NCI-H1417 (cell line): ENCODE results near the gene IQCM.

Source experiments
- DNase-seq, 3 experiments: peaks; one replicate each; lab custom pipeline; 2025; lab: John Stamatoyannopoulos, UW

IQCM gene

DNA sequence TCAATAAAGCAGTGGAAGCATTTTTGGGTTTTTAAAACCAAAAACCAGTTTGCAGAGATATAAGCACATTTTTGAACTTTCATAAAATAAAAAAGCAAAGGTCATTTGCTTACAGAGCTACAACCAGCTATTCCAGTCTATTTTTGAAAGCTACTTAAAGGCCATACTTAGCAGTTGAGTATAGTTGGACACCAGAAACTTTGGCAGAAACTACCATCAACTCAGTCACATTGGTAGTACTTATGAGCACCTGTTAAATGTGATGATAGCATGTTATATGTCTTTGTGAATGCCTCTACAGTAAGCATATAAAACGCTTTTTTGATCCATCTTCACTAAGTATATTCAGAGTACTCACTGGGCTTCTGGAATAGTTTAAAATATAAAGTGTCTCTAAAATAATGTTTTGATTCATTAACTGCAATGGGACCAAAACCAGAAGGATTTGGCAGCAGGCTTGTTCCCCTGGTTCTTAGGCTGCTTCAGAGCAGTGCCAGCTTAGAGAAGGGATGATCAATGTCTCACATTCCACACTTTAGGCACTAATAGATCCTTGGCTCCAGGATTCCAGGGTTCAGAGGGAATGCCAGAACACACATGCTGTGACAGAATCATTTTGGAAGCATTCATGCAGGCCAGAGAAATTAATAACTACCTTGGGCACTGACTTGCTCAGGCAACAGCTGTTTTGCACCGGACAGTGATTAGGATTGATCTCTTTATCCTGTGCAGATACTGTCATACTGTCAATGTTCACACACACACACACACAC lies 103.9 kb downstream of the IQCM start:
- DNase-seq = no peak

DNA sequence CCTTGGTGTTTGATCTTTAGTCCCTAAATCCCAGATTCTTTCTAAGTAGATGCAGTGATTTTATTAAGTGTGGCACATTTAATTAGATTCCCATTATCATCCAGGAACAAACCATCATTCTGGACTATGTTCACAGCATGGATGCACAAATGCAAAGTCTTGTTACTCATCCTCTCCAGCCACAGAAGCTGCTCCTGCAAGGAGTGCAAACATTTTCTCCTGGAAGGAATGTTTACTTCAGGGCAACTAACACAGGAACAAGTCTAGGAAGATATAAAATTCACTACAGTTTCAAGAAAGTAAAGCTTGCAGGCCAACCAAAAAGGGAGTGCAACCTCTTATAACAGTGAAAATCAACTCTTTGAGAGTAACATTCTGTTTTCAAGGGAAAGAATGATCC lies 106.0 kb downstream of the IQCM start:
- DNase-seq = no peak

DNA sequence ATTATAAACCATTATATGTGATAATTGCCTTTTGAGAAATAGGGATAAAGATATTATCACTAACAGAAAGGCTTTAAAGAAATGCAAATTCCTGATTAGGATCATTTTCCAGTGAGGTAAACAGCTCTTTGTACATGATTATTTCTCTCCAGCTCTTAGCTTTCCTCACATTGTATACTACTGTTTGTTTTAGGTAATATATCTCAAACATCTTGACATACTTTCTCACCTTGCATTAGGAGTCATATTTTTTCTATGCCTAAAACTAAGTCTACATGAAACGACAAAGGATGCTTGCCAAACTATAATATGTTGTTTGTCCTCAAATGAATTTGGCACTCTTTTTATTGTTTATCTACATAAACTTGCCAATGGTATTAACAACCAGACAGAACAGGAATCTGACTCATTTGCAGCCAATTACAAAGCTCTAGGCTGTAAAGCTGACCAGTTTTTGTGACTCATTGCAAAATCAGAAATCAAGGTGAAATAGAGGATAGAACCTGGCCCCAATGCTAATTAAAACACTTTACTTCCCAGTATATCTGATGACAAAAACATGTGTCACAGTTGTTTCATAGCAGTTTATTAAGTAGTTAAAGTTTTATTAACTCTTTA lies 107.0 kb downstream of the IQCM start:
- DNase-seq = peak in 1 of 3 experiments; percentile 13

DNA sequence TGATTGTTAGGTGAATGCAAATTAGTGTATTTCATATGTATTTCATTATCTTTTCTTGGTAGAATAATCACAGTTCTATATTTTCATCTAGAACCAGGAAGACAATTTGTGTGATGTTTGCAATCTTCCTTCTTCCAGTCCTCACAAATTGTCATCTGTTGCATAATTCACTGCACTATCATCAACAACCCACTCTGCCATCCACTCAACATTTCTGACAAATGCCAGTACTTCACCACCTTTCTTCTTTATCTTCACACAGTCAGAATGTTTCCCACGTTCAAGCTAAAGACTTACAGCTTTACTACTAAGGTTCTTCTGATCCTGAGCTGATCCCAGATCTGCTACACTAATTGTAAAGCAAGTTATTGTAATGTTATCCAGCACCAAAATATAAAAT lies 107.8 kb downstream of the IQCM start:
- DNase-seq = no peak

DNA sequence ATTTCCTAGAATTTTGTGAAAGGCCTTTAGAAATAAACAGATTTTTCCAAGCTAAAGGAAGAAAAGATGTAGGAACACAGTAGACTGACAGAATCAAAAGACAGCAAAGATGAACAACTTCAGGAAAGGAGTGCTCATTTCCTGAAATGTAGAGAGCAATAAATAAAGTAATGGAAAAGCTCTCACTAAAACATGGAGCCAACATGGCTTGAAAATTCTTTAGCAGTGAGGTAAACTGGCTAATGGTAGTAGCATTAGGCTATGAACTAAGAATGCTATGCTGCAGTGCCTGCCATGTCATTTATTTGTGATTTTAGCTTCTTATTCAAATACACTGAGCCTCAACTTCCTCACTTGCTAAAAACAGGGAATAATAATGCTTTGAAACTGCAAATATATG lies 108.7 kb downstream of the IQCM start:
- DNase-seq = no peak

DNA sequence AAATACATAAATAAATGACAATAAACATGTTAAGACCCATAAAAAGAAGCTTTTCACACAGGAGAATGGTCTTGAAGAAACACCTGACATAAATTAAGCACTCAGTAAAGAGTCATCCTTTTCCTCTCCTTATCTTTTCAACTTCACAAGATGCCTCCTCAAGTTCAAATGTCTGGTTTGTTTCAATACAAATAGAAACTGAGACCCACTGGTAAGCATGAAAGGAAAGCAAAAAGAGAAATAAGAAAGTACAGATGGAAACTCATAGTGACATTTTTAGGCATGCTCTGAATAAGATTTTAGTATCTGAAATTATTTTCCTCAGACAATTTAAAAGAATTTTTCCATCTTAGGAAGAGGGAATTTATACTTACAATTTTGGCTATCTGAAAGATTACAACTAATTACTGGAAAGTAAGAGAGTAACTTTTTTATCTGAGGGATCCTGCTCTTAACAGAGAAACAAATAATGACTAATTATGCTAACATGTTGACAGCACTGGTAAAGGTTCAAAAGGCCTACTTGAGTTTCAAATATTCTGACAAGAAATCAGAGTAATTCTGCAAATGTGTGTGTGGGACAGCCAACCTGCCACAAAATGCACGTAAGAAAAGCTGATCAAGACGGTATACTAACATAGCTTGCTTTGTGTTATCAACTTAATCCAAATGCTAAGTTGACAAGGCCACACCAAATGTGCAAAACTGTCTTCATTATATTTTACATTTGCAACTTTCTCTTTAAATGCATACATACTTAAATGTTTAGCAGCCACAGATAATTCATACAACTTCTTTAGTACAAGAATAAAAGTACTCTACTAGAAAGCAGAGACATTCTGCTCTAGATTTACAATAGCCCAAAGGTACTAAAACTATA lies 113.0 kb downstream of the IQCM start:
- no peak for DNase-seq

DNA sequence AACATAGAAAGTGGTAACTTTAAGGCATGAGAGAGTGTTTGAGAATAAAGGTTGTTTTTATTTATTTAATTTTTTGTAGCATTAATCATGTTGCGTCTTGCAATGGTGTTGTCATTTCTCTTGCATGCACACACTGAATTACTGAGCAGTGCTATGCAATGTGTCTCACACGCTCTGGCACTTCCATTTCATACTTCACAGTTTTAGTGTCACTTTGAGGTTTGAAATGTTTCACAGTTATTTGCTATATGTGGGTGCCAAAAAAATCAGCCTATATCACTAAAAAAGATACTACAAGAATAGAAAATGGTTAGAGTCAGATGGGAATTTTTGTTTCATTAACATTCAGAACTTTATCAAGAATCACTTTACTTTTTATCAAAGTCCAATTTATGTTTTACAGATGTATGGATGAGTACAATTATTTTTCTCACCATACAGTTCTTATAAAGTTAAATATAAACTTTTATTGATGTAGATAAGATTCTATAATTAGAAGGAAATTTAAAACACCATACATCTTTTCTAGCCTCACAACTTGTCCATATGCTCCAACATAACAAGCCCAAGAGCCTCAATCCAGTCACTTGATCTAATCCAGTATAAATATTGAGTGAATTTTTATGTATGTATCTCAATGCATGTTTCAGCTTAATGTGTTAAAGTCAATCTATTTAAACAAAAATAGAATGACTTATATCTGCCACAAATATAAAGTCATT lies 114.0 kb downstream of the IQCM start:
- DNase-seq = no peak

DNA sequence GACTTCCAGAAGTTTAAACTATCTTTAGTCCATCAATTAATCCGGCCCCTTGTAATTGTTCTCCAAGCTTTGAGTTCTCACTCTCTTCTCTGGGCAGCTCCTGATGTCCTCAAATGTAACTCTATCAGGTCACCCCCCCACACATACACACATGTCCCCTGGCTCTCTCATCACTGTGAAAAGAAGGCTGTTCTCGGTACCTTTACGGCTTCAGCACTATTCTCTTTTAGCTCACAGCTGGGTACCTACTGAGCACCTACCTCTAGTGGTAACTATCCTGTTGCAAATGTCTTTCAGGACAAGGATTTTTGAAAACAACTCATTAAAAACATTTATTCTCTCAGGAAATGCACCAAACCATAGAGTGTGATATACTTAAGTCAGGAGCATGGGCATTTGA lies 115.4 kb downstream of the IQCM start:
- no peak for DNase-seq

DNA sequence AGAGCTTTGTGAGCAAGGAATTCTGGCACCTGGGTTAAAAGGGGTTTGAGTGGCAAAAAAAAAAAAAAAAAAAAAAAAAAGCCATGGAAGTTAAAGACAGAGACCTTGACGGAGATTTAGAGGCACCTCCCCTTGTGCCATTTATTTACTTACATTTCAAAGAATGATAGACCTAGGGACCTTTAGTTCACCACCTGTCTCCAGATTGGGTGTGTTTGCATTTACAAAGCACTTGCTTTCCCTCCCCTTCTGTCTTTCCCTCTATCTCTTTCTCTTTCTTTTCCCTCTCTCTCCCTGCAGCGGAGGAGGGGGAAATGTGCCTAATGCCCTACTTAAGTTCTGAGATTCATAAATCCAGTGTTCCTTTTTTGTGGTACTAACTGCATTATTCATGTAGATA lies 116.0 kb downstream of the IQCM start:
- no peak for DNase-seq

DNA sequence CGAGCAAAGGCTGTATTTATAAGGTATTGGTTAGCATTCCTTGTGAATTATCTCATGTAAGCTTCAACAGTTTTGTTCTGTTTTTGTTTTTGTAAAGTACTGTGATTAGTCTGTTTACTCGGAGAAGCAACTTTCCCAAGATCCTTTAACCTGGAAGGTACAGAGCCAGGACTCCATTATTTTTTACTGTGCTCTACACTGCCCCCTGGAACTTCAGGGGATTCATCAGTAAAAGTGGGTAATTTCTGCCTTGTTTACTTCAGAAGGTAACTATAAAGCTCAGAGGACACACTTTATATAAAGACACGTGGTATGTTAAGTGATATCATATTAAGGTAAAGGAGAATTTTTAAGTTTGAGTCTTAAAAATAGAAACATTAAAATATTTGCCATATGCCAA lies 124.9 kb downstream of the IQCM start:
- DNase-seq = no peak

DNA sequence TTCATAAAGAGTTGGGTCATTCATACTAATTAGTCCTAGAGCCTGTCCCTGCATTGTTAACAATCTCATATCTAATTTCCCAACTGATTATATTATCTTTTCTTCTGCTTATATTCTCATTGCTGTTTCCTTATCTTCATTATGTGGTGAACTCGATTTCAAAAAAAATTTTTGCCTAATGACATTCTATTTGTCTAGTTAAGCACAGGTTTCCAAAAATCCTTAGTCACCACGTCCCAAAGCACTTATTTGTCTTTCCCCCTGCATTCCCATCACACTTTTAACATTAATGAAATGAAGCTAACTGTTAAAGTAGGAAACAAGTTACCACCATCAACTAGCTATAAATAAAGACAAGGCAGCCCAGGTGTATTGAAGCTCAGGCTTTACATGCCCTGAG lies 131.1 kb downstream of the IQCM start:
- no peak for DNase-seq

DNA sequence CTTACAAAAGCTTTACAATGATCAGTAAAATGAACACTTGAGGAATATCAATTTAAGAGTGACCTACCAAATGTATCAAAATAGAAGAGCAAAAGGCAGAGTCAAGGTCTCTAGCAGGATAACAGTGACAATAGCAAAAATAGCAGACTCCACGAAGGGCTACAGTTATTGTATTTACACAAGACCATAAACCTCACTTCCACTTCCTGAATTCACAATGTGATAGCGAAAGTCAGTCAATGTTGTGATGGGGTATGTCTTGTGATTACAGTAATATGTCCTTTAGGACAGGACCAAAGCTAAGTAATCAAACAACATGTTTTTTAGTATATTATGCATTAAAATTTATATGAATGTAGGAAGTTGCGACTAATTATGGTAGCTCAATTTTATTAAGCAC lies 139.6 kb downstream of the IQCM start:
- no peak for DNase-seq

DNA sequence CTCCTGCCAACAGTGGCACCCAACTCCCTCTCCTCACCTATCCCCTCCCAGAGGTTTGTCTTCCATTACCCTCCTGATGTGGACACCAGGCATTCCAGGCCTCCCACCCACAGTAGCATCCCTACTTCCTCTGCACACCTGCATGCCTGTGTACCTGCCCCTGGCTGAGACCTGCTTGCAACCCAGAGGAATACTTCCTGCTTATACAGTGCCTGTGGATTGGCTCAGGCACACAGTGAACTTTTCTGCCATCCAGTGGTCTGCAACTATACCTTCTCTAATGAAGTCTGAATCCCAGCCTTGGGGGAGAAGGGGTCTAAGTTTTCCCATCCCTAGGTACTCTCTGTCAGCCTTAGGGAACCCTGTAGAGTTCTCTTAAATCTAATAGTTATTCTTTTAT lies 169.9 kb downstream of the IQCM start:
- no peak for DNase-seq

DNA sequence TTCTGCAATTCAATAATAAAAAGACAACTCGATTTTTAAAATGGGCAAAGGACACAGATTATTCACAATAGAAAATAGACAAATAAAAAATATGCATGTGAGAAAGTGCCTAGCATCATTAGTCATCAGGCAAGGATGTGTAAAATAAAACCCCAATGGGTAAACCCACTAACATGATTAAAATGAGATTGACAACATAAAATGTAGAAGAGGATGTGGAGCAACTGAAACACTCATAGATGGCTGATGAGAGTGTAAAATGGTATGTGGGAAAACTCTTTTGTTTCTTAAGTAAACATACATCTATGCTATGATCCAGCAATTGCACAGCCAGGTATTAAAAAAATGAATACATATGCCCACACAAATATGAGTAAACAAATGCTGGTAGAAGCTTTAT lies 177.6 kb downstream of the IQCM start:
- no peak for DNase-seq

DNA sequence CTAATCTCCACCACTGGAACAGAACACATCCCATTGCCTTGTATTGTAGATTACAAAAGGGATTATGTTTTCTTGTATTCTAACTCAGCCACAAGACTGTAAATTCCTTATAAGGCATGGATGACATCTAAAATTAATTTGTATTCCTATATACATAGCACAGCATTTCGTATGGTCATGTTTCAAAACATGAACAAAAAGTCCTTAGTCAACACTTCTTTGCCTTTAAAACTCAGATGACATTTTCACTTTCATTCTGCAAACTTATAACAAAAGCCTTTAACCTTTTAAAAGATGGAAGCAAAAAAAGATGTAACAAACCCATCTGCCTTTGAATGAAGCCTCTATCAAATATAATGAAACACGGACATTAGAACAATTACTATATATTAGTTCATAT lies 181.3 kb downstream of the IQCM start:
- DNase-seq = no peak

DNA sequence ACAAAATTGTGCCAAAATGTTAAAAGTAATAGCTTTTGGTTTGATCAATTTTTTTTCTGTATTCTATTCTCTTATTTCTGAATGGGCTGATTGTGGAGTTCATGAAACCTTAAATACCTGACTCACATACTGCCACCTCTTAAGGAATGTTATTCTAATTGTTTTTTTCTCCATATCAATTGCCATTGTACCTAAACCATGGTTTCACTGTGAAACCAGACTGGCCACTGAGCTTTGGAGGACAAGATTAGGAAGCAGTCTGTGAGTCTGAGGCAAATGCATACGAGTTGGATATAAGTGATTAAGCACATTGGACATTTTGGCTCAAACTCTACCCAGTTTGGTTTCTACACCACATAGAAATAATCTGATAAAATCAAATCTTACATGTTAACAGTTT lies 184.0 kb downstream of the IQCM start:
- no peak for DNase-seq

DNA sequence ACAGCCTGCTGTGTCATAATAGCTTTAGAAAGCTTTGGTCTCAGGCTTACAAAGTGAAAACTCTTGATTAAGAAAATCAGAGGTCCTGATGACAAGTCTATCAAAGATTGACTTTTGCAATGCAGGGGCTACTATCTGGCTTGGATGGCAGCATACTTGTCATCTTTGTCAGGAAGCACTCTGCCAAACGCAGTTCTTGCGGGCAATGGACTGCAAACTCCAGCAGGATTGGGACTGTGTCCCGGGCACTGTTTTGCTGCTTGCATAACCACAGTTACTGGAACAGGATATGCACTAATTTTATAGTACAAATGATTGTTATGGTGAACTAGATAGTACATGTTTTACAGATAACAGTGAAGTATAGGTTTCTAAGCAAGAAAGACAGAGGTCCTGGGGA lies 185.6 kb downstream of the IQCM start:
- no peak for DNase-seq

DNA sequence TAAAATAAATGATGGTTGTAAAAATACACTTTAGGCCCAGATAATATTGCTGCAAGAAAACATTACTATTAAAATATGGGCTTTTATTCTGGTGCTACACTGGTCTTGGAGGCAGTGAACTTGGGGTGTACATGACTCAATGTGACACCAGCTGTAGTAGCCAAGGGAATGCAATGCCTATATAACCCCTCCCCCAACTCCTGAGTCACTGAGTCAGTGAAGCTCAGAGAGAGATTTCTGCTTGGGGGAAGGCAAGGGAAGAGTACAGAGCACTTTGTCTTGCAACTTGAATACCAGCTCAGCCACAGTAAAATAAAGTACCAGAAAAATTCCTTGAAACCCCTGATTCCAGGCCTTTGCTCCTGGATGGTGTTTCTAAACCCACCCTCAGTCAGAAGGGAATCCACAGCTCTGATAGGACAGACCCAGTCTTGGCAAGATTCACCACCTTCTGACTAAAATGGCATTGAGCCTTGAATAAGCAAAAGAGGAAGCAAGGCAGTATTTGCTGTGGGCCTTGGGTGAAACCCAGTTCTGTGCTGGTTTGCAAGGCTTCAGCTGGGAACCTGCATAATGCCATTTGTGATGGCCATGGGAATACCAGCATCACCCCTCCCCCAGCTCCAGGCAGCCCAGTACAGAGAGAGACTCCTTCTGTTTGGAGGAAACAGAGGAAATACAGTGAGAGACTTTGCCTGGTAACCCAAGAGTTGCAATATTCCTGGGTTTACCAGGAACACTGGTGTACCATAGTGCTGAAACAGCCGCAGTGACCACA lies 209.9 kb downstream of the IQCM start:
- no peak for DNase-seq

DNA sequence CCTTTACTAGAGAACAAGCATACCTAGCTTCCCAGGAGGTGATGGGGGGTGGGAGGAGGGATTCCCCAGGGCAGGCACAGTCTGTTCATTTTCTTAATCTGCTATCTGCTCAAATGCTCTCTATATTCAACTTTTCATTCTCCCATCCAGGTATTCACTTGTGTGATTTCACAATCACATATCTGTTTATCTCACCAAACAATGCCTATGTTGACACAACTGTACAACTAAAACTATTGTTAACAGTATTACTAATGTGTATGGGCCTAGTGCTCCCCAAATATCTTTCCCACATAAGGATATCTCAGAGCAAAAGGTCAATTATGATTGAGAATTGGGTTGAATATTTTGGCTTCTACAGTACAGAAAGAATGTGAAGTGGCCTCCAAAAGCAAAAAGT lies 210.8 kb downstream of the IQCM start:
- DNase-seq = no peak

DNA sequence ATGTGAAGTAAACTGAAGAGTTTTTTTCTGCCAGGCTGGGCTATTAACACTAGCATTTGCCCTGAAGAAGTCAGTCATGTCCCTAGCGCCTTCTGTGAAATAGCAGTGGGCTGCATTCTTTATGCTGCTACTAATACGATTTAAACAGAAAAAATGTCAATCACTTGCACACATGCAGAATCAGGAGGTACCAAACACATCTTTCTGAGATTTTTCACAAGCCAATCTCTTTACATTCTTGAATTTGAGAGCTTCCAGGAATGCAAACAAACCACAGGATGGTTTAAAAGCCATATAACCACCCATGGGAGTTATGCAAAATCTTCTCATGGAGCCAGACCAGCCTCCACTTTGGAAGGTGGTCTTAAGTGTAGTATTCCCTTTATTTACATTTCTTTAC lies 220.1 kb downstream of the IQCM start:
- DNase-seq = no peak

DNA sequence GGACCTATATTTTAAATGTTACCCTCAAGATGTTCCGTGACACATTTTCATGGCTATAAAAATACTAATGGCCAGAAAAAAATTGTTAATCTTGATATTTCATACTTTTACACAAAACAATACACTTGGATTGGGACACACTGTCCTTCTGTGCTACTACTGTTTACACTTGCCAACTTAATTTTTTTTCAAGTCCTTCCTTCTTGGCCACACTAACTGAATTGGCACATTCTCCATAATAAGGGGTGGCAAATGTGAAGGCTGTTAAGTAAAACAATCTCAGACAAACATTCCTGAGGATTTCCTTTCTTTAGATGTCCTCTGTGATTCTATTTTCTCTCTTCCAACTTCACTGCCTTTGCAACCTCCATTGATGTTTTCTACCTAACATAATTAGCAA lies 225.8 kb downstream of the IQCM start:
- DNase-seq = no peak

DNA sequence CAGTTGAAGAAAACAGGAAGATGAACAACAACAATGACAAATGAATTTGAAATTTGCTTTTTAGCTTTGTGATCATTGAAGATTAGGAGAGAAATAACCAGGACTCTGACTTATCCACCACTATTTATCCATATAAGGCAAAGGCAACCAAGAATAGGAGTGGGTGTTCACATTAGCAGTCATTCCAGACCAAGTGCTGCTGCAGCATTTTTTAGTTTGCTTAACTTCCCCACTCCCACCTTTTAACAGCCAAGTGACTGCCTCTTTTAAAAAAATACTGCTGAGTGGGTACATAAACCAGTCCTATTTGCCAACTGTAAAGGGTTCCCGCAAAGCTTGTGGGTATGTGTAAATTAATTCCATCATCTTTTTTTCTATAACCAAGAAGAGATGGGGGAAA lies 230.9 kb downstream of the IQCM start:
- DNase-seq = no peak
